HG02623 (cell line): Measurements from ENCODE around the gene PPP4C.

Source experiments
- ATAC-seq: cut with Tn5 transposase; IDR thresholded peaks from one replicate; pipeline ENCODE4 v1.9.1; 2021; ENCODE audit warnings: moderate library complexity; ENCODE audit not compliant: unreplicated experiment

The PPP4C gene

GRCh38 chr16:30054959-30055553 lies 20.7 kb upstream of the PPP4C start:
- ATAC-seq, result no peak

GRCh38 chr16:30060346-30060745 lies 15.4 kb upstream of the PPP4C start:
- ATAC-seq, result no peak

GRCh38 chr16:30060836-30061554 lies 14.8 kb upstream of the PPP4C start:
- no peak for ATAC-seq

GRCh38 chr16:30063278-30063892 lies 12.4 kb upstream of the PPP4C start:
- no peak for ATAC-seq

GRCh38 chr16:30063893-30064728 lies 11.7 kb upstream of the PPP4C start:
- ATAC-seq, result no peak

GRCh38 chr16:30064729-30065101 lies 11.1 kb upstream of the PPP4C start:
- no peak for ATAC-seq

- peak; percentile 73 for ATAC-seq
Observed at GRCh38 chr16:30065102-30065942, 10.5 kb upstream of the PPP4C start, which contains the start of gene ALDOA. Gene ALDOA, plus strand, starts transcription at chr16:30065760. Its CDS starts 1,138 bp downstream, at chr16:30066898.

GRCh38 chr16:30065943-30066760 lies 9.6 kb upstream of the PPP4C start:
- ATAC-seq, result peak; percentile 1

- no peak for ATAC-seq
Observed at GRCh38 chr16:30066761-30067583, 8.8 kb upstream of the PPP4C start.

GRCh38 chr16:30067584-30067916 lies 8.2 kb upstream of the PPP4C start:
- no peak for ATAC-seq

- no peak for ATAC-seq
Observed at GRCh38 chr16:30068333-30068732, 7.5 kb upstream of the PPP4C start.

- ATAC-seq, result no peak
Observed at GRCh38 chr16:30068750-30069610, 6.8 kb upstream of the PPP4C start.

- no peak for ATAC-seq
Observed at GRCh38 chr16:30069611-30070462, 6.0 kb upstream of the PPP4C start.

- ATAC-seq, result no peak
Observed at GRCh38 chr16:30070490-30070889, 5.3 kb upstream of the PPP4C start.

- no peak for ATAC-seq
Observed at GRCh38 chr16:30076276-30076791, 540 bp downstream of the PPP4C start.

GRCh38 chr16:30077656-30078055 lies 1.9 kb downstream of the PPP4C start:
- ATAC-seq, result no peak

GRCh38 chr16:30078744-30079143 lies 3.0 kb downstream of the PPP4C start:
- ATAC-seq, result no peak
